ENCODE measurements around the gene PPFIBP2. TPM values are rescaled to one million over a fixed set of nuclear protein-coding genes. Genes with fewer than 3 reads are reported as not detected.

Gene PPFIBP2
- total RNA-seq, 4 donors from 2014 or later = 68.2 to 139 (median 76.2) TPM

DNA sequence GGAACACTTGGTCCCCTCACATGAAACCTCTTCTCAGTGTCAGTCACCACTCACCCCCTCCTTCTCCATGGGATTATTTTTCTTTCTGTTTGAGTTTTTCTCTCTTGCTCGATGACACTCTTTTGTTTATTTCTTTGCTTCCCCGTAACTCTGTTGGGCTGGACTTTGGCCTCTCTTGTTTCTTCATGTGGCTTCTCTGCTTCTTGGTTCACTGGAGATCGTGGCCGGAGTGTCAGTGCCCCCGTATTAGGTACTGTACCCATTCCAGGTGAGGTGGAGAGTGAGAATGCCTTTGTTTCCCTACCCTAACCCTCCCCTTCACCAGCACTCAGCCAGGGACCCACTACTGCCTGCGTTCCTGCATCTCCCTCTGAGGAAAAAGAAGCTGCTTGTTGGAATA, 127.0 kb downstream of the PPFIBP2 start:
- no peak overlapping the region for H3K27ac ChIP-seq
- no peak for DNase-seq (ENCODE audit: low spot score in 2 of 2)
- no peaks in the 10 kb centered on the region for H3K27me3 ChIP-seq
- H3K9me3 ChIP-seq = no peaks in the 10 kb centered on the region
- H3K4me1 ChIP-seq = peaks cover 35% of the 10 kb centered on the region
- 94% methylated on average over 6 of the region's 6 CpGs for WGBS
- no peak overlapping the region for H3K4me3 ChIP-seq
- H3K36me3 ChIP-seq = peaks cover 54% of the 10 kb centered on the region
- TF ChIP-seq POLR2AphosphoS5 (IDR thresholded peaks at IDR 0.05) = no peak
- no peak for TF ChIP-seq POLR2A (IDR thresholded peaks at IDR 0.05)
- TF ChIP-seq, protein P1, sequence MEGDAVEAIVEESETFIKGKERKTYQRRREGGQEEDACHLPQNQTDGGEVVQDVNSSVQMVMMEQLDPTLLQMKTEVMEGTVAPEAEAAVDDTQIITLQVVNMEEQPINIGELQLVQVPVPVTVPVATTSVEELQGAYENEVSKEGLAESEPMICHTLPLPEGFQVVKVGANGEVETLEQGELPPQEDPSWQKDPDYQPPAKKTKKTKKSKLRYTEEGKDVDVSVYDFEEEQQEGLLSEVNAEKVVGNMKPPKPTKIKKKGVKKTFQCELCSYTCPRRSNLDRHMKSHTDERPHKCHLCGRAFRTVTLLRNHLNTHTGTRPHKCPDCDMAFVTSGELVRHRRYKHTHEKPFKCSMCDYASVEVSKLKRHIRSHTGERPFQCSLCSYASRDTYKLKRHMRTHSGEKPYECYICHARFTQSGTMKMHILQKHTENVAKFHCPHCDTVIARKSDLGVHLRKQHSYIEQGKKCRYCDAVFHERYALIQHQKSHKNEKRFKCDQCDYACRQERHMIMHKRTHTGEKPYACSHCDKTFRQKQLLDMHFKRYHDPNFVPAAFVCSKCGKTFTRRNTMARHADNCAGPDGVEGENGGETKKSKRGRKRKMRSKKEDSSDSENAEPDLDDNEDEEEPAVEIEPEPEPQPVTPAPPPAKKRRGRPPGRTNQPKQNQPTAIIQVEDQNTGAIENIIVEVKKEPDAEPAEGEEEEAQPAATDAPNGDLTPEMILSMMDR (IDR thresholded peaks at IDR 0.05) = no peak
- no peak for TF ChIP-seq EP300 (IDR thresholded peaks at IDR 0.05)

DNA sequence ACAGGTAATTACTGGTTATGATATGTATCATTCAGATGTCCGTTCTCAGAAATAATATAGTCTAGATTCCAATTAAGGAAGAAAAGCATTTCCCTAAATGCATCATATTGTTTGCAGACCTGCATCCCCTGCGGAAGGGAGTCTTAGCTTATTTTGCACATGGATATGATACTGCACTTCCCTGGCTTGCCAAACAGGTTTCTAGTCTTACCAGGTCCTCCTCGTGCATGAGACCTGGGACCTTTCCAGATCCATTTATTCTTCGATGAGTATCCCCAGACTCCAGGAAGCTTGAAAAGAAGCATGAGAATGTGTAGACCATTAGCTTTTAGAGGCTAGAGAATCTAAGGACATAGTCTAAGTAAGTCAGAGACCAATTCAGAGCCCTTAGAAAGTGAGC, 128.9 kb downstream of the PPFIBP2 start:
- WGBS = 31% methylated on average over 4 of the region's 4 CpGs
- H3K27ac ChIP-seq = no peak overlapping the region
- peaks cover 27% of the 10 kb centered on the region for H3K4me1 ChIP-seq
- peaks cover 50% of the 10 kb centered on the region for H3K36me3 ChIP-seq
- H3K27me3 ChIP-seq = no peaks in the 10 kb centered on the region
- H3K4me3 ChIP-seq = no peak overlapping the region
- TF ChIP-seq POLR2AphosphoS5 (IDR thresholded peaks at IDR 0.05) = no peak
- TF ChIP-seq POLR2A (IDR thresholded peaks at IDR 0.05) = no peak
- TF ChIP-seq, protein P1 (IDR thresholded peaks at IDR 0.05) = no peak
- no peak for TF ChIP-seq EP300 (IDR thresholded peaks at IDR 0.05)
- DNase-seq (ENCODE audit: low spot score in 2 of 2) = no peak
- no peaks in the 10 kb centered on the region for H3K9me3 ChIP-seq

DNA sequence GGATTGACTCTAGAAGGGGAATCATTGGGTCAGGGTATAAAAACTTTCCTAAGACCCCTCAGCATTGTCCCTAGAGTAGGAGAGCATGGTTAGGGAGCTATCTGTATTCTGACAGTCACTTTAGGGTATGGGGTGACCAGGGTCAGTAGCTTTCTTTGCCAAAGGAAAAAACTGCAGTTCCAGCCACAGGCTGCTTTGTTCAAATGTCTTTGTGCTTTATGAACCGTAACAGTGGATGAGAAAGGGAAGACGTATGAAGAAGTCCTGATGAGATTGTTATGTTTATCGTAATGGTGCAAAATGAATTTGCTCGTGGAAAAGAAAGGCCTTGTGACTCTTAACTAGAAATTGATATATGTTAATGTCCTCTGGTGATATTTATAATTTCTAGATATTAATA, 129.5 kb downstream of the PPFIBP2 start:
- DNase-seq (ENCODE audit: low spot score in 2 of 2) = no peak
- no peak for TF ChIP-seq EP300 (IDR thresholded peaks at IDR 0.05)
- TF ChIP-seq, protein P1 (IDR thresholded peaks at IDR 0.05) = no peak
- TF ChIP-seq POLR2A (IDR thresholded peaks at IDR 0.05) = no peak
- TF ChIP-seq POLR2AphosphoS5 (IDR thresholded peaks at IDR 0.05) = no peak
- Histone ChIP-seq H3K27me3 (no peaks in the 10 kb centered on the region), H3K4me1 (peaks cover 21% of the 10 kb centered on the region), H3K4me3 (no peak overlapping the region), H3K27ac (no peak overlapping the region), H3K9me3 (no peaks in the 10 kb centered on the region), H3K36me3 (peaks cover 50% of the 10 kb centered on the region)
- WGBS = 87% methylated on average over 4 of the region's 4 CpGs

DNA sequence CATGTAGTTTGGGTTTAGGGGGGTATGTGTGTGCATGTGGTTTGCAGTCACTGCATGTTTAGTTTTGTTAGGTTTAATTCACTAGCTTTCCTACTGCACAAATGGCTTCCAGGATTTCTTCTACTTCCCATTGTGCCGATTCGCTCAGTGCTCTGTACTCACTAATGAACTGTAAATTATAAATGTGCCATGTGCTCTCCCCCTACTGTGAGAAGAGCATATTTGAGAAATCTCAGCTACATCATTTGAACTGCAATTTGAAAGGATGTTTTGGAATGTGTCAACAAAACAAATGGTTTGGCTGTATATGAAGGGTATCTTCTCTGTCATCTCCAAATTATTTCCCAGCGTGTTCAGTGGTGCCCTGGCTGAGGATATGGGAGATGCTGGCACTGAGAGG, 131.4 kb downstream of the PPFIBP2 start:
- H3K27me3 ChIP-seq = no peaks in the 10 kb centered on the region
- peaks cover 66% of the 10 kb centered on the region for H3K36me3 ChIP-seq
- WGBS = 80% methylated on average over 3 of the region's 3 CpGs
- DNase-seq (ENCODE audit: low spot score in 2 of 2) = no peak
- H3K4me1 ChIP-seq = peaks cover 3% of the 10 kb centered on the region
- no peaks in the 10 kb centered on the region for H3K9me3 ChIP-seq
- no peak overlapping the region for H3K27ac ChIP-seq
- H3K4me3 ChIP-seq = no peak overlapping the region
- TF ChIP-seq POLR2AphosphoS5 (IDR thresholded peaks at IDR 0.05) (no peak), POLR2A (IDR thresholded peaks at IDR 0.05) (no peak), EP300 (IDR thresholded peaks at IDR 0.05) (no peak)
- TF ChIP-seq, protein P1 (IDR thresholded peaks at IDR 0.05) = no peak

DNA sequence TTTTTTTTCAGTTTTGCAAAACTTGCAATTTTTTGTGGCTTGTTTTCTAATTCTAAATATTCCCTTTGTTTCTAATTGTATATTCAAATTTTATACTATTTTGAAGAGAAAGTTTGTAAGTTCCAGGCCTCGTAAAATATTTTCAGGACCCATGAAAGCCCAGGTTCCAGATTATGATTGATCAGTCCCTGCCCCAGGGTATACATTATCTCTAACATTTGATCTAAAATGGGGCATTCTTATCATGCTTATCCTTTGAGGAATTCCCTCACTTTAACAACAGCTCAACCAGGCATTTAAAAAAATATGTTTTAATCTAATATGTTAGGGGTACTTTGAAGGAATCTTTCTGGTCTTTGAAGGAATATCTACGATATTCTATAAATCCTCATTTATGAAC, 133.1 kb downstream of the PPFIBP2 start:
- Histone ChIP-seq H3K27me3 (no peaks in the 10 kb centered on the region), H3K4me1 (peaks cover 3% of the 10 kb centered on the region), H3K27ac (no peak overlapping the region), H3K4me3 (no peak overlapping the region), H3K9me3 (no peaks in the 10 kb centered on the region), H3K36me3 (peaks cover 66% of the 10 kb centered on the region)
- no peak for DNase-seq (ENCODE audit: low spot score in 2 of 2)
- 91% methylated on average over 2 of the region's 2 CpGs for WGBS
- TF ChIP-seq POLR2AphosphoS5 (IDR thresholded peaks at IDR 0.05) (no peak), EP300 (IDR thresholded peaks at IDR 0.05) (no peak), POLR2A (IDR thresholded peaks at IDR 0.05) (no peak)
- TF ChIP-seq, protein P1 (IDR thresholded peaks at IDR 0.05) = no peak
